COLO829 (cell line): Measurements from ENCODE around the gene SART3.
A peak's percentile ranks its signal among the peaks of the same experiment; 100 is the strongest.
"Not testable (repeated sequence)": the region's sequence is repeated elsewhere in the genome, so short reads cannot be mapped to it uniquely, and the experiment has no call there.

Experiments used
- DNase-seq: peaks from one replicate; pipeline ENCODE4 v3.0.0; 2012; ENCODE audit warnings: low spot score

SART3 gene

DNA sequence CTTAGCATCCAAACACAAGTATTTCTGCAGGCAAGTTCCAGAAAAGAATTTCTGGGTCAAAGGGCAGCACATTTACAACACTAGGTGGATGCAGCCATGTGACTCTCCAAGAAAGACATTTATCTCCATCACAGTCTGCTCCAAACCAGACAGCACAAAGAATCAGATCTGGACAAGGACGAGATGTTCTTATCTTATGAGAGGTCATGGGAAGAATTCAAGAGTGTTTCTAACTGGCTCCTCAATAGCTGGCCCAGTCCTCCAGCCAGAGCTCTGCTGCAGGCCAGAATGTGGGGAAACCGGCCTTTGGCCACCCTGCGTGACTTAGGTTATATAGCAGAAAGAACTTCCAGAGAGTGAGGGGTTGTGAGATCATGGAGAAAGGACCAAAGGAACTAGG lies 19.6 kb upstream of the SART3 start:
- no peak for DNase-seq

DNA sequence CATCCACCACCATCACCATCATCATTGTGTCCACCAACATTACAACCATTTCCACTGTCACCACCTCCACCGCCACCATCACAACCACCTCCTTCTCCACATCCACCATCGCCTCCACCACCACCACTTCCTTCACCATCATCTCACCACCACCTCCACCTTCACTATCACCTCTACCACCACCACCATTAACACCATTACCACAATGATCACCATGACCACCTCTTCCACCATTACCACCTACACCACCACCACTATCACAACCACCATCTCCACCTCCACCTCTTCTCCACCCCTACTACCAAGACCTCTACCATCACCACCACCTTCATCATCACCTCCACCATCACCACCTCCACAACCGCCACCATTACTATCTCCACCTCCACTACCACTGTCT lies 17.8 kb upstream of the SART3 start:
- DNase-seq: no peak

DNA sequence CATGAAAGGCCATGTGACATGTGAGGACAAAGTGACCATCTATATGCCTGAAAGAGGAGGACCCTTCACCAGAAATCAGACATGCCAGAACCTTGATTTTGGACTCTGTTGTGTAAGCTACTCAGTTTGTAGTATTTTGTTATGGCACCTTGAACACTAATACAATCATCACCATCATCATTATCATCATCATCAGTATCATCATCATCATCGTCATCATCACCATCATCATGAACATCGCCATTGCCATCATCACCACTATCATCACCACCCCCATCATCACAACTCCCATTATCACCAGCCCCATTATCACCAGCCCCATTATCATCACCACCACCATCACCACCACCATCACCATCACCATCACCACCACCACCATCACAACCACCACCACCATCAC lies 17.3 kb upstream of the SART3 start:
- DNase-seq: no peak

DNA sequence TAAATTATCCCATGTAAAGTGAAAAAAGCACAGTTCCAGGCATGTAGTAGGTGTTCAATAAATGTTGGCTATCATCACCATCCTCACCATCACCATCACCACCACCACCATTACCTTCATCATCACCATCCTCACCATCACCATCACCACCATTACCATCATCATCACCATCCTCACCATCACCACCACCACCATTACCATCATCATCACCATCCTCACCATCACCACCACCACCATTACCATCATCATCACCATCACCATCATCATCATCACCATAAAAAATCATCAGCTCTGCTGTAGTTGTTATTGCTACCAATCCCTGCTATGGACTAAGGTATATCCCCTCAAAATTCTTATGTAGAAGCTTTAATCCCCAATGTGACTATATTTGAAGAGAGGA lies 16.5 kb upstream of the SART3 start:
- no peak for DNase-seq

DNA sequence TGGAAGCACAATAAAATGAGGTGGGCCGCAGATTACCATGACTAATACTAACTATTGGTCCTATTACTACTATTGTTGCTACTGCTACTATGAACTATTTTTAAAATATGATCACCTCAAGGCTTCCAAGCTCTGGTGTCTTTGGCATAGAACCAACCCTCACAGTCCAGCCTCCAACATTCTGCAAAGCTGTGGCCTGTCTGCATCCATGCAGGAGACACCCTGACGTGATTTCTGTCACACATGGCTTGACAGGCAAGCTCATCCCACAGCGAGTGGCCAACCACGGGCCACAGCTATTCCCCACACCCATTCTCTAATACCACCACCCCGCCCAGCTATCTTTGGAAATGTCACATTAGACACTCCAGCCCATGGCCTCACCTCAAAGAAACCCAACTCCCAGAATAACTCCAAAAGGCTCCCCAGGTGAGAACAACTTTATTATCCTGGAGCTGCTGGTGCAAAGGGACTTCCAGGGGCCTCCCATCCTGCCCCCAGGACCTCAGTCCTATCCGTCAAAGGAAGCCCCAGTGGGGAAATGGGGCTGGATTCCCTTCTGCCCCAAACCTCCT lies 15.8 kb upstream of the SART3 start:
- DNase-seq: no peak

DNA sequence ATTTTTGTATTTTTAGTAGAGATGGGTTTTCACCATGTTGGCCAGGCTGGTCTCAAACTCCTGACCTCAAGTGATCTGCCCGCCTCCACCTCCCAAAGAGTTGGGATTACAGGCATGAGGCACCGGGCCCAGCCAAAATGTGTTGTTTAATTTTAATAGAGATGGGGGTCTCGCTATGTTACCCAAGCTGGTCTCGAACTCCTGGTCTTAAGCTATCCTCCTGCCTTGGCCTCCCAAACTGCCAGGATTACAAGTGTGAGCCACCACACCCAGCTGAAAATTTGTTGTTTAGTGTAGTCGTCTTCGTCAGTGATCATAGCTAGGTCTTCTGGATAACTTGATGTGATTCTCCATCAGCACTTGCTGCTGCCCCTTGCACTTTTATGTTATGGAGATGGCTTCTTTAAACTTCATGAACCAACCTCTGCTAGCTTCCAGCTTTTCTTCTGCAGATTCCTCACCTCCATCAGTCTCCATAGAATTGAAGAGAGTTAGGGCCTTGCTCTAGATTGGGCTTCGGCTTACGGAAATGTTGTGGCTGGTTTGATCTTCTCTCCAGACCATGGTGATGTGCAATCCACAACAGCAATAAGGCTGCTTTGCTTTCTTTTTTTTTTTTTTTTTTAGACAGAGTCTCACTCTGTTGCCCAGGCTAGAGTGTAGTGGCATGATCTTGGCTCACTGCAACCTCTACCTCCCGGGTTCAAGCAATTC lies 14.4 kb upstream of the SART3 start:
- no peak for DNase-seq

DNA sequence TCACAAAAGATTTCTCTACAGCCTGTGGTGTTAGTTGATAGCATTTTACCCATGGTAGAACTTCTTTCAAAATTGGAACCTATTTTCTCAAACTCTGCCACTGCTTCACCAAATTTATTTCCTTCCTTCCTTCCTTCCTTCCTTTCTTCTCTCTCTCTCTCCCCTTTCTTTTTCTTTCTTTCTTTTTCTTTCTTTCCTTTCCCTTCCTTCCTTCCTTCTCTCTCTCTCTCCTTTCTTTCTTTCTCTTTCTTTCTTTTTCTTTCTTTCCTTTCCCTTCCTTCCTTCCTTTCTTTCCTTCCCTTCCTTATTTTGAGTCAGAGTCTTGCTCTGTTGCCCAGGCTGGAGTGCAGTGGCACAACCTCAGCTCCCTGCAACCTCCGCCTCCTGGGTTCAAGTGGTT lies 13.3 kb upstream of the SART3 start:
- not testable (repeated sequence) for DNase-seq

DNA sequence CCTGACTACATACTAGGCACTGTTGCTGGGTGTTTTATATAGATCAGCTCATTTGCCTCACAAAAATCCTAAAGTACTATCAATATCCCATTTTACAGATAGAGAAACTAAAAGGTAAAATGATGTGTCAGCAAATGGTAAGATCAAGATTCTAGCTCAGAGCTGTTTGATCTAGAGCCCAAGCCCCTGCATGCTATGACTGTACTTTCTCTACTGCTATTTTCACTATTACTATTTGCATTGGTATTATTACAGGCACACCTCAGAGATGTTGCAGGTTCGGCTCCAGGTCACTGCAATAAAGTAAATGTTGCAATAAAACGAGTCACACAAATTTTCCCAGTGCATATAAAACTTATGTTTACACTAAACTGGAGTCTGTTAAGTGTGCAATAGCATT lies 12.3 kb upstream of the SART3 start:
- DNase-seq: no peak

DNA sequence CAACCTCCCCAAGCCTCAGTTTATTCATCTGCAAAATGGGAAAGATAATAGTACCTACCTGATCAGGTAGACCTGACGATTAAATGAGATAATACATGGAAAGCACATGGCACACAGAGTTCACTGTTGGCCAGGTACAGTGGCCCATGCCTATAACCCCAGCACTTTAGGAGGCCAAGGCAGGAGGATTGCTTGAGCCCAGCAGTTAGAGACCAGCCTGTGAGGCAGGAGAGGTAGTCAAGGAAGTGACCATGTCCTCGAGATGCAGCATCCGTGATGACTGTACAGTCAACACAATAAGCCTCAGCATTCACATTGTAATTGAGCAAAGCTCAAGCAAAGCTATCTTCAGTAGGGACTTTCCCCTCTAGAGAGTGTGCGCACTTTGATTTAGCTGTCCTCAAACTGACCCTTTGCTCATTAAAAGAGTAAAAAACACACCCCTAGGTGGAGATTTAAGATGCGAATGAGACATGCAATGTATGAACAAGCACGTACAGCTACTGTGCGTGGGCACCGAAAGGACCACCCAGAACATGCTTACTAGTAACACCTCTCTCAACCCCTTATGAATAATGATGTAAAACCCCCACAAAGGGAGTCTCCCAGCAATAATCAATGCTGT lies 11.3 kb upstream of the SART3 start:
- no peak for DNase-seq

DNA sequence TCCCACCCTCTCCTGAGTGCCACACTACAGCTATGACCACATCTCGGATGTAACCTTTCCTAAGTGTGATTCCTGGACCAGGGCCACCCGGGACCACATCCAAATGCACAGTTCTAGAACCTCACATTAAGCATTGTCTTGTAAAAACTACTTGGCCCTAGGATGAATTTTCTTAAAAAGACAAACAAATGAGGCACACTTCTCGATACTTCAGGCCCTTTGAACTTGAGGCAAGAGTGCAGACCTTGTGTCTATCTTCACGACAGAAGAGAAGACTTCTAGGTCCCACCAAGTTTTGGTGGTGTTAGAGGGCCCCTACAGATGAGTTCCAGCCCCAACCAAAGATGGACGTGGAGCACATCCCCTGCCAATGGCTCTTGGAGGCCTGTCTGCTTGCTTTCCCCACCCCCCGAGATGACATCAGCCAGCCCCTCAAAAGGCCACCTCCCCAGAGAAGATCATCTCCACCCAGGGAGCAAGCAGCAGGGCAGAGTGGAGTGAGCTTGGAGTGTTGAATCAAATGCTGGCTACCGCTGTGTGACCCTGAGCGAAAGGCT lies 10.7 kb upstream of the SART3 start:
- DNase-seq: no peak

DNA sequence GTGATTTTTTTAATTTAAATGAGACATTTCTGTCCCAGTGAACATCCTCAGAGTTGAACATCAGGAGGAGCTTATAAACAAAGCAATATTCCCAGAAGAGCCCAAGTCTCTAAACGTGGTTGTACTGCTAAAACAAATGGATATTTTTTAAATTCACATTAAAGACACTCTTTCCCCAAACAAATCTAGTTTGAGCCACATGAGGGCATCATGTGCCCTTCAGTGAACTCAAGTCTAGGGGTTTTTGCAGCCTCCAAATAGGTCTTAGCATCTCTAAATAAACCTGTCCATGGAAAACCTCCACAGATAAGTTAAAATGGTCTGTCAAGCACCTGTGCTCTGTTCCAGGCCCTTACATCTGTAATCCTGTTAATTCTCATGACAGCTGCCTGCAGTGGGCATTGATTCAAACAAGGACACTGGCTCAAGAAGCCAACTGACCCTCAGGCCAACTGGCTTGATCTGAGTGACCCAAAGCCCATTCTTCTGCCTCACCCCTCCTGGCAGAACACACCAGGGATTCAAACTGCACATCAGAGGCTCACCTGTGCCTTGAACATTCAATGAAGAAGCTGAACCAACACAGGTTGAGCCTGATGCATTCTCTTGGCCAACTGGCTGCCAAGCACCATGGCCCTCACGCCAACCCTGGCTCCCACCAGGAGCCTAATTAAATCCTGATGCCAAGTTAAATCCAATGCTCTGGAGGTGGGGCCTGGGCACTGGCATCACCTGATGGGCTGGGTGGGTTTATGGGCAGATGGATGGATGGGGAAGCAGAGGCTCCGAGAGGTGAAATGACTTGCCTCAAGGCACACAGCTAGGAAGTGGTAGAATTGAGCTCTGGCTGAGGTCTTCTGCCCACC lies 10.0 kb upstream of the SART3 start:
- no peak for DNase-seq

DNA sequence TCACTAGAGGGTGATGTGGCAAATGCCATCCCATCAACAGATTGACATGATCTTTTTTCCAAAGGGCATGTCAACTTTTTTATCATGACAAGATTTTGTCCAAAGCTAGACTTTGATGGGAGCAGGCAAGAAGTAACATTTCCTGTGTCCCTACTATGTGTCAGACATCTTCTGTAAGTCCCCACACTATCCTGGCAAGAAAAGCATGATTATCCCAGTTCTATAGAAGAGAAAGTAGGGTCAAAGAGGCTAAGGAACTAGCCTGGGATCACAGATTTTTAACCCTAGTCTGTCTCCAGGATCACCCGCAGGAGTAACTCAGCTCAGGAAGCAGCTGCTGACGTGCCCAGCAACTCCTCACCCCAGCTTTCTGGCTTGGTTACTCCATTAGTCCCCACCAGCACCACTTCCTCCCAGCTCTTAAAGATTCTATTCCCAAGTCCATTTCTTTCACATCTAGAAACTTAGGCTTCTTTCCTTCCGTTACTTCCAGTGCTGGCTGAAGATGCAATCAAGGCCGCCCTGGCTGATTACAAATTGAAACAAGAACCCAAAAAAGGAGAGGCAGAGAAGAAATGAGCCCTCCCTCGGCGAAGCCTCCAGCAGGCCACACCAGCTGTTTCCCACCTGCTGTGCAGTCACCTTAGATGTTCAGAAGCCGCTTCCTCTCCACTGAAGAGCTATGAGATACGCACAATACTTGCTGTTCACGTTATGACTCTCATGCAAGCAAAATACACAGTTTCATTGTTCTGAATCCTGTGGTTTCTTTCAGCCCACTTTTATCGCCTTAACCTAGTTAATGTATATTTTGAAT lies 7.6 kb upstream of the SART3 start:
- DNase-seq: no peak

DNA sequence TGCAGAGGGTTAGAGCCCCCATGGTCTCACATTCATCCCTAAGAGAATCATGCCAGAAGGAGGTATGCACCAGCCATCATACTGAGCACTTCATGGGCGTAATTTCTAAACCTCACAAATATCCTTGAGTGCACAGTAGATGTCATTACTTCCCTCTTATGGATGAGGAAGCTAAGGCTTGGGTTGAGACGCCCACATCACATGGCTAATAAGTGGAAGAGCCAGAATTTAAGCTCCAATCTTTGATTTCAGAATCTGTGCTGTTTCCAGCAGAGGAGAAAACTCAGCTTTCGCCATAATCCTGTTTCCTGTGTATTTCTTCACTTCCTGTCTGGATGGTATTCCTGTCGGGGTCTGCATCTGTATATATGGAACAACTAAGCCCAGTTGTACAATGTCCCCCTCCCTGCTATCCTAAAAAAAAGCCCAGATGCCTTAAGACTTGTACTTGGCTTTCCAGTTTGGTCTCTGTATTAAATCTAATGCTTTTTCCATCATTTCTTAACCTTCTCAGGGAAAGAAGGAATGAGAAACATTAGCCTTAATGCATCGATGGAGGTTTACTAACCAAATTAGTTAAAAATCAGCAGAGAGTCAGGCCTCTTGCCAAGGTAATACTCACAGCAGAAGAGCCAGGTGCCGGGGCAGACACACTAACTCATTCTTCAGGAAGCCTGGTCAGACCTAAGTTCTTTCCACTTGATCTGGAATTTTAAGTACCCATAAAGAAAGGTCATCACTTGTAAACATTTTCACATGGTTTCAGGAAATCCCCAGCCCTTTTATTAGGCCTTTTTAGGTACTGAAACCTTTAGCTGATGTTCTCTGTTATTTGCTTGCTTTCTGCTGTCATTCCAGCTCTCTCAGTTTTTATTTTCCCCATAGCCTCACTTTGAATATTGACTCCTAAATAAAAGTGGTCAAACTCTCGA lies 6.7 kb upstream of the SART3 start:
- no peak for DNase-seq

DNA sequence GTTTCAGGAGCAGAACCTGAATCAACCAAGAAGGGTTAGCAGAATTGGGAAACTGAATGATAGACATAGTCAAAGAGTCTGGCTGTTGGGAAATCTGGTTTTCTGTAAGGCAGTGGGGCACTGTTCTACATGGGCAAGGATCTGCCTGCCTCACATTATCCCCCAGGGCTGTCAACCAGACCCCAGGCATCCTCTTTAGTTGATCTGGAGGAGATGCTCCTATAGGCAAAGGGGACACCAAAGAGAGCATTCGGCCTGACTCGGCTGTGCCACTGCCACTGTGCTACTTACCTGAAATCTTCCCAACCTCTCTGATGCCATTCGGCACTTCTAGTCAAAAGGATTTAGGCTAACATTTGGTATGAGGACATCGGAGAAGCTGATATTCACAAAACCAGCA lies 5.5 kb upstream of the SART3 start:
- DNase-seq: no peak

DNA sequence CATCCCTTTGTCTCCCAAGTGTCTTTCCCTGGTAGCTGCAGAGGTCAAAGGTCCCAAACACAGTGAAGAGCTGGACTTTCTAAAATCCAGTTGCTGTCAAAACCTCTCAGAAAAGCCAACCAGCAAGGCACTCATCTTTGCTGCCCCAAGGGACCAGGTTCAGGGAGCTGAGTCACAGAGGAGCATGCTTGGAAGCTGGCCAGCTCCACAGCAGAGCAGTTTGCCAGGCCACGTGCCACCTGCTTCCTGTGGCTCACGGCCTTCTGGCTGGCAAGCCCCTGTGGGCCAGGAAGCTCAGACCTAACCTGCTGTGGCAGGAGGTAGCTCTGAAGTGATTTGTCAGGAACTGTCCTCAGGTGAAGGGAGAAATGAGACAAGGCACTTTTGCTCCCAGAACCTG lies 5.0 kb upstream of the SART3 start:
- peak; percentile 69 for DNase-seq

DNA sequence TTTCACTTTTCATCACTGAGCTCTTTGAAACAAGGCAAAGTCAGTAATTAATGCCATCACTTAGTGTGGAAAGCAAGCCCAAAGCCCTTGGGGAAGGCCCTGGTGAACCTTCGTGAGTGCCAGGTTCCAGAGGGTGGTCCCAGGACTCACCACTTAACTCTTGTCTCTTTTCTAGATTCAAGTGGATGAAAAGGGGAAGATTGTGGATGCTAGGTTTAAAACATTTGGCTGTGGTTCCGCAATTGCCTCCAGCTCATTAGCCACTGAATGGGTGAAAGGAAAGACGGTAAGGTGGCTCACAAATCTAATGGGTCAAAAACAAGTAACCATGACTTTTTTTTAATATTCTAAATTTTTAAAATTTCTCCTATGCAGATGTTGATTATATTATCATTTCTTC lies 4.2 kb upstream of the SART3 start:
- DNase-seq: no peak

DNA sequence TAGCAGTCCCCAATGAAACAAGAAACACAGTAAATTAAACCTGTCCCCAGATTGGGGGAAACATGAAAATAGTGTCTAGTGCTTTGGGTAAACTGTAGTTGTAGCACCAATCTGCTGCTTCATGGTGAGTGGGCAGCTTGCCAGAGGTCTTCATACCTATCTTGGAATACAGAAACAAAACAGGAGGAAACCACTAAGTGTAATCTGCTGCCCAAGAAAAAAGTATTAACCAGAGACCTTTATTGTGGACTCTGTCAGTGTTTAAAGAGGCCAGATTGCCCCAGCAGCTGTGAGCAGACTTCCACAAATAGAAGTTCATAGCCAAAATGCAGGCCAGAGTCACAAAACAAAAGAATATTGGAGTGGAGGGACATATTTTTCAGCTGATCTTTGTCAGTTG lies 3.8 kb upstream of the SART3 start:
- no peak for DNase-seq

DNA sequence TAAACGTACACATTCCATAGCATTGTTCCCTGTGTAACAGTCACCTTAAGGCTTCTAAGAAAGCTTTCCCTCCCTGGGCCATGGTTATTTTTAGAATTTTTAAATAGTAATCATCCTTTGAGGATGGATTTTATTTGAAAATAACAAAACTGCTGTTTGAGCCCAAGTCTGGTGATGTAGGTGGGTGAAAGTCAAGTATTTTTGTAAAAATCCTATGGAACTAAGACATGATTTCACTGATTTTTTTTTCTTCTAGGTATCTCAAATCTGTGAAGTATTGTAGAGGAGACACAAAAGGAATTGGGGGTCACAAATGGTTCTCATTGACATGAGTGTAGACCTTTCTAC lies 2.8 kb upstream of the SART3 start:
- no peak for DNase-seq

DNA sequence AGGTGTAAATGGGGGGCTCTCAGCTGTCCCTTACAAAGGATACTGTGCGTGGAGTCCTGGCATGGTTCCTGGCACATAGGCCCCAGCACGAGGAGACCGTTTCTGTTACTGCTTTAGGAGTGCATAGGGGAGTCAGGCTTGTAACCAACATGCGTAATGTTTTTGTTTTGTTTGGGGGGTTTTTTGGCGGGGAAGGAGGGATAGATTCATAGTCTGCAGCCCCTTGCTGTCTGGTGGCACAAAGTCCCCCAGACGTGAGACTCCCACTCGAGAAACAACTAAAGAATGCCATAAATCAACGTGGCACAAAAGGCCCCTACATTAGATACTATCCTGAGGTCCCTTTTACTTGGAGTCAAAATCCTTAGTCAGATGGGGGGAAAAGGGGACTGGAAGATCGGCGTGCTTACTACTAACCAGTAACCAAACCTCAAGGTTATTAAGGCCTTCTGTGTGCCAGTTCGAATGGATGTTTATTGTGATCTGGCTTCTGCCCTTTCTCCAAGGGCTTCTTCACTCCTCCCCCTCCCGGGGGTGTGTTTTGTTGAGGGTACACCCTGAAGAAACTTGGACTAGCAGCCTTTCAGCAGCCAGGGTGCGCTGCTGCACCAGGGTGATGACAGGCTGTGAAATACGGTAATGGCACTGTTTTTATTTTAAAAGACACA lies 2.3 kb upstream of the SART3 start:
- peak; percentile 89 for DNase-seq
